SJCRH30 (cell line): ENCODE measurements around the gene CADM2. TPM values are rescaled to one million over a fixed set of nuclear protein-coding genes. Genes with fewer than 3 reads are reported as not detected.
A peak's percentile ranks its signal among the peaks of the same experiment; 100 is the strongest.

Experiments
- DNase-seq, 2 experiments: peaks; one replicate each; pipeline ENCODE4 v3.0.0-alpha.2; 2015 to 2020
- H3K27ac ChIP-seq: fragments of 250-450 bp; sonication (Bioruptor Pico); 2 replicates; pipeline ENCODE4 v1.5.1; 2020; ENCODE audit warnings: mild to moderate bottlenecking, moderate library complexity
- H3K27me3 ChIP-seq: fragments of 250-450 bp; sonication (Bioruptor Pico); 2 replicates; pipeline ENCODE4 v1.5.1; 2020; ENCODE audit warnings: mild to moderate bottlenecking, moderate library complexity
- H3K36me3 ChIP-seq: fragments of 250-450 bp; sonication (Bioruptor Pico); 2 replicates; pipeline ENCODE4 v1.5.1; 2020; ENCODE audit warnings: mild to moderate bottlenecking, moderate library complexity
- H3K4me1 ChIP-seq: fragments of 250-450 bp; sonication (Bioruptor Pico); 2 replicates; pipeline ENCODE4 v1.5.1; 2020; ENCODE audit warnings: mild to moderate bottlenecking, moderate library complexity
- H3K4me3 ChIP-seq: fragments of 250-450 bp; sonication (Bioruptor Pico); 2 replicates; pipeline ENCODE4 v1.5.1; 2020; ENCODE audit warnings: mild to moderate bottlenecking, moderate library complexity
- H3K9me3 ChIP-seq: fragments of 250-450 bp; sonication (Bioruptor Pico); replicated peaks from 2 replicates; pipeline ENCODE4 v1.5.1; 2020; ENCODE audit warnings: mild to moderate bottlenecking, moderate library complexity
- total RNA-seq: library from RNA; depleted of rRNA; stranded (reverse); fragments of >200 nt; shearing (Covaris generic); gene quantifications from 2 replicates; pipeline ENCODE4 v1.2.3, GENCODE V29; 2014

The CADM2 gene
- total RNA-seq, 1 experiment from 2014 or later, result 20.8 TPM

DNA sequence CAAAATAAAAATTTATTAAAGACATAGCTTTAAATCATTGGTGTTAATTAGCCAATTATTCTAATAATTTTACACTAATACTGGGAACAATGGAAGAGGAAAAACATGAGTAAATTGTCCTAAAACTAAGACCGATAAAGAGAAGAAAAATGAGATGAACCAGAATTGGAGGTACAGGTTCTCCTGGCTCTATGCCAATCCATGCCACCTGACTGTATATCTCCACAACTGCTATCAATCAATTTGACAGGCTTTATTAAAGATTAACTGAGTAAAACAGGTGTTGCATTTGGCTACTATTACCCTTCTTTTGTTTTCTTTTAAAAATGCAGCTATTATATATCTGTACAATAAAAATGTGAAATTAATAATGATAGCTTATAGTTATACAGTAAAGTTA is 850.0 kb downstream of the CADM2 start:
- DNase-seq, result peak in 1 of 2 experiments; percentile 2
- no peaks in the 10 kb centered on the region for H3K9me3 ChIP-seq
- H3K4me1 ChIP-seq, result no peaks in the 10 kb centered on the region
- no peaks in the 10 kb centered on the region for H3K36me3 ChIP-seq
- H3K4me3 ChIP-seq, result no peak overlapping the region
- H3K27ac ChIP-seq, result no peak overlapping the region
- no peaks in the 10 kb centered on the region for H3K27me3 ChIP-seq

DNA sequence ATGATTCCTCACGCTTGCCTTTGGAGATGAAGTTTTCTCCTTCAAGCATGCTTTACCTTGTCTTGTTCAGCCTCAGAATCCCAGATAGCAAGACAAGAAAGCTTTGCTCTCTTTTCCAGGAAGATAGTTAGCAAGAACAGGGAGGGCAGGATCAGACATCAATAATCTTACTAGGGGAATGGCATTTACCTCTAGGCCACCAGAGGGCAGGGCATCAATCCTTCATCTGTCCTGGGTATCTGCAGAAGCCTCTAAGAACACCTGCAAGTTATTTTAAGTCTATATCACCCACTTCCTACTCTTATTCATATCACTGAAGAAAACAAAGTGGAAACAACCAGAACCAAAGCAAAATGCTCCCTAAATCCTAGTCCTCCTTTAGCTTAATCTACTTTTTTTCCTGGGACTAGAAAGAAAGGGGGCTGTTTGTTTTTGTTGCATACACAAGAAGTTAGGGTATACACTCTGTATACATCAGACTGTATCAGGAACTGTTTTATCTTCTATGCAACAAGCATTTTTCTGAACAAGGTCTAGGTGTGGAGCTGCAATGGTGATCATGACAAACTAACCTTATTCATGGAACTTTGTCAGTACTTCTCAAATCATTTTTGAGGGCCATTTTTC is 862.5 kb downstream of the CADM2 start:
- no peaks in the 10 kb centered on the region for H3K9me3 ChIP-seq
- DNase-seq, result peak; percentile 21 to 70
- no peaks in the 10 kb centered on the region for H3K27me3 ChIP-seq
- H3K4me1 ChIP-seq, result 0 out of 2 replicates have a peak, but pooled peaks cover 8% of the 10 kb centered on the region
- H3K27ac ChIP-seq, result no peak overlapping the region
- no peak overlapping the region for H3K4me3 ChIP-seq
- no peaks in the 10 kb centered on the region for H3K36me3 ChIP-seq

DNA sequence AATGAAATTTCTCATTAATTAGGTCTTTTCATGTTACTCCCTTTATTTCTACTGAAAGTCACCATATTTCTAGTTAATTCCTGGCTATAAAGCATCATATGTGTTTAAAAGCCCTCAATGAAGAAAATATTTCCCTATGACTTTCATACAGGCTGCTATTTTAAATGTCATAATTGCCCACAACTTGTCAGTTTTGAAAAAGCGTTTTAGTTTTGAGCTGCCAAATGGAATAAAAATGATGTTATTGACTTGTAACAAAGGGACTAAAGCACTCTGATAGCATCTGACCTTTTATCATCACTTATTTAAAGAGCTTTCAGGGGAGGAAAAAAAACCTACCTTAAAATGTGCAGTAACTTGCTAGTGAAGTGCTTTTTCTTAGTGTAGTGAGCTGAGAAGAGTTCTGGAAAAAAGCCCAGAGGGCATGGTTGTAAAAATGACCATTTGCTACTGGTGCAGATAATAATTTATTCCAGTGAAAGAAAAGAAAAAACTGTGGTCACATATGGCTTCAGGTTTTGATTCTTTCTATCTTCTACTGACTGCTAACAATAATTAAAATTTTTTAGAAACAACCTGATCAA is 877.2 kb downstream of the CADM2 start:
- H3K9me3 ChIP-seq, result no peaks in the 10 kb centered on the region
- H3K4me1 ChIP-seq, result peaks cover 12% of the 10 kb centered on the region
- H3K27me3 ChIP-seq, result no peaks in the 10 kb centered on the region
- H3K4me3 ChIP-seq, result no peak overlapping the region
- H3K27ac ChIP-seq, result no peak overlapping the region
- no peak for DNase-seq
- no peaks in the 10 kb centered on the region for H3K36me3 ChIP-seq

DNA sequence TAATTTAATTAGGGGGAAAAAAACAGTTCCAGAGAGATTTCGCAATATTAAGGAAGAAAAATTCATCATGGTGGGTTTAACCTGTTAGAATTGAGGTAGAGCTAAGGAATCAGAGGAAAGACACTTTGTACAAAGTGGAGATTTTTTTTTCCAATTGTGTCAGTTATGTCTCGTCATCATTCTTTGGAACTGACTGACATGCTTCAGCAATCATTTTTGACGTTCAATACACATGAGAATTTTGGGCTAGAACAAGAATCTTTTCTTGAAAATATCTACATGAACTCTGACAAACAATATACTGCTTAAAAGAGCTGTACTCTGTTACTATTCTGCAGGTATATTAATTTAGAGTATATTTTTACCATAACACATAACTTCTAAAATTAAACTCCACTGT is 878.6 kb downstream of the CADM2 start:
- DNase-seq, result no peak
- Histone ChIP-seq H3K36me3 (no peaks in the 10 kb centered on the region), H3K27ac (no peak overlapping the region), H3K9me3 (no peaks in the 10 kb centered on the region), H3K4me3 (no peak overlapping the region), H3K4me1 (peaks cover 24% of the 10 kb centered on the region), H3K27me3 (no peaks in the 10 kb centered on the region)

DNA sequence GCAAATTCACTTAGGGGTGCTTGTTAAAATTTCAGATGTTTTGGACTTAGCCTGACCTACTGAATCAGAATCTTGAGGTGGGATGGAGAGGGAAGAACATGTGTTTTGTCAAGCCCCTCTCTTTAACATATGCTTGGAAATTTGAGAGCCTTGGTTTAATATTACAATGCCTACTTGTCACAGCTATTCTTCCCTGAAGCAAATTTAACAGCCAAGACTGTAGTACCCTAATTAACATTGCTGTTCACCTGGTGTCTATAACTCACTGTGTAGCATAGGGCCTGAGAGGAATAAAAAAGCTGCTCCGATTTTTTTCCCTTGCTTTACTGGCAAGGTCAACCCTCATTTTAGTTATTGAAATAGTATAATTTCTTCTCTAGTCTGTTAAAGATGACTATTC is 880.1 kb downstream of the CADM2 start:
- peak; percentile 2 to 78 for DNase-seq

DNA sequence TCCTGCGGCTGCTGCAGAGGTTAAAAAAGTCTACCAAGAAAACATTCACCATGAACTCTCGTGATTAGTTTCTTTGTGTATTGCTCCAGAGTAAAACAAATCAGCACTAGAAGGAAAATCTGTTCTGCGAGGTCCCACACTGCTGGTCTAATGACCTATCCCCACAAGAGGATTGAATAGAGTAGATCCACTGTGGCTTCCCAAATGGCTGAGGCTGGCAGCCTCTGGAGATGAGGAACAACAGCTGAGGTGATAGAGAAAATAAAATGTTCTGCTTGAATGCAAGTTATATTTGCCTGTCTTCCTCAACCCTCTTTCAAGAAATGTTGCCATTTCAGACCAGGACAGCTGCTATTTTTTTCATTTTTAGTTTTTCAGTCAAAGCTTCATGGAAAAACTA is 883.3 kb downstream of the CADM2 start:
- H3K4me3 ChIP-seq, result no peak overlapping the region
- no peaks in the 10 kb centered on the region for H3K9me3 ChIP-seq
- H3K27me3 ChIP-seq, result no peaks in the 10 kb centered on the region
- DNase-seq, result peak; percentile 62 to 84
- H3K4me1 ChIP-seq, result peaks cover 29% of the 10 kb centered on the region
- H3K36me3 ChIP-seq, result no peaks in the 10 kb centered on the region
- H3K27ac ChIP-seq, result peak overlapping the region; percentile 59

More for the DNA sequence above, 880.1 kb downstream of the CADM2 start:
- H3K27ac ChIP-seq, result no peak overlapping the region
- H3K36me3 ChIP-seq, result no peaks in the 10 kb centered on the region
- no peak overlapping the region for H3K4me3 ChIP-seq
- no peaks in the 10 kb centered on the region for H3K27me3 ChIP-seq
- H3K4me1 ChIP-seq, result peaks cover 29% of the 10 kb centered on the region
- H3K9me3 ChIP-seq, result no peaks in the 10 kb centered on the region

DNA sequence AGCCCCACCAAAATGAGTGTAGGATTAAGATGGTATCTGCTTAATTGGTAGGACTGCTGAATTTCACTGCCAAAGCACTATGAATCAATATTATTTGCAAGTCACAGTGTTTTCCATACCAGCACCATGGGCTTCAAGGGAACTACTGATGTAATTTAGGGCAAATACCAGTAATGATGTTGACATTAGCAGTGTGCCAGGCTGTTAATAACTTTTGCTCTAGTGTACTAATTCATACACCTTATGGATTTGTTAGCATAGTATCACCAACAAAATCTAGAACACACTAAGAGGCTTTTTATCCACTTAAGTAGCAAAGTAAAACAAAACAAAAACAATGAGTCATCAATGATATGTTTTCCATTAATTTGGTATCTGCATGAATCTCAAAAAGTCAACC is 888.2 kb downstream of the CADM2 start:
- Histone ChIP-seq H3K4me1 (peaks cover 10% of the 10 kb centered on the region), H3K4me3 (no peak overlapping the region), H3K36me3 (no peaks in the 10 kb centered on the region), H3K27me3 (no peaks in the 10 kb centered on the region), H3K9me3 (no peaks in the 10 kb centered on the region), H3K27ac (no peak overlapping the region)
- no peak for DNase-seq

DNA sequence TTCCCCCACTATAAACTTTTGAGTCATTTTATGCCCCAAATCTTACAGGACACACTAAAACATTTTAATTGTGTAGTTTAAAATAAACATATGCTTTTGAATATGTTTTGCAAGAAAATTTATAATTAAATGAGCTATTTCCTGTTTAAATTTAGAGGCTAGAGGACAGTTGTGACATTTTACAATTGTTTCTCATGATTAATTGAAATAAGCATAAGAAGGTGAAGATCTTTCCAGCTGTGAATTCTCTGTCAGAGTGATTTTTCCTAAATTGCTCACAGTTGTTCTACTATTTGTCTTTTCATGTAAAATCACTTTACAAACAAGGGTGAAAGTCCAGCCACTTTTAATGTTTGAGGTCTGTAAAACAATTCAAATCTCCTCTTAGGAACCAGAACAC is 892.3 kb downstream of the CADM2 start:
- no peak for DNase-seq
- no peak overlapping the region for H3K4me3 ChIP-seq
- no peak overlapping the region for H3K27ac ChIP-seq
- H3K36me3 ChIP-seq, result no peaks in the 10 kb centered on the region
- H3K27me3 ChIP-seq, result no peaks in the 10 kb centered on the region
- no peaks in the 10 kb centered on the region for H3K4me1 ChIP-seq
- H3K9me3 ChIP-seq, result no peaks in the 10 kb centered on the region

DNA sequence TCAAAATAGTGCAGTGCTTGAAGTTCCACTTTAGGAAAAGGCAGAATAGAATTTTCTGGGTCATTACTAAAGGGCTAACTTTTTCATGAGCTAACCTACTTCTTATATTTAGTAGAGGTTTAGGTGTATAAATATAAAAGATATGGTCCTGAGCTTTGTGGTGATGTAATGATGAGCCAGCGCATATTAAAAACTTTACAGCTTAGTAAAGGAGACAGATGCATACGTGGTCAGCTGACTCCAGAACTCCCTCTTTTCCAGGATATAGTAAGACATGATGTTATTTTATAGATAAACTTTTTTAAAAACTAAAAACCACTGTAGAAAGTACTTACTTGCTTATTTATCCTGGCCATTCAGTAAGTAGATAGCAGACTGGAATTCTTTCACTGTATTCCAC is 895.0 kb downstream of the CADM2 start:
- Histone ChIP-seq H3K27me3 (no peaks in the 10 kb centered on the region), H3K36me3 (no peaks in the 10 kb centered on the region), H3K4me3 (no peak overlapping the region), H3K4me1 (no peaks in the 10 kb centered on the region), H3K9me3 (no peaks in the 10 kb centered on the region), H3K27ac (no peak overlapping the region)
- no peak for DNase-seq

DNA sequence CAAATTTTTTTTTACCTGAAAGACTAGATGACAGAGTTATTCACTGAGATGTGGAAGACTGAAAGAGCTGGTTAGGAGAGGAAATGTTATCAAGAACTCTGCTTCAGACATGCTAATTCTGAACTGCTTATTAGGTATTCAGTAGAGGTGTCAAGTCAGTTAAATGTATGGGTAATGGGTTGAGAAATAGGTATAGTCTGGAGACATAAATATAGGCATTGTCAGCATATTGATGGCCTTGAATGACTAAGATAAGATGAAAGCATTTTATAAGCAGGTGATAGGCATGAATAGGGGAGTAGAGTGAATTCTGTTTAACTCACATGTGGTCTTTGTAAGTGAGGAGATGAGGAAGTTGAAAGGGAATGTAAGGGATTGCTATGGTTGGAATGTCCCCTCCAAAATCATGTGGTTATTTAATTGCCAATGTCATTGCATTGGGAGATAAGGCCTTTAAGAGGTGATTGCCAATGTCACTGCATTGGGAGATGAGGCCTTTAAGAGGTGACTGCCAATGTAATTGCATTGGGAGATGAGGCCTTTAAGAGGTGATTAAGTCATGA is 904.2 kb downstream of the CADM2 start:
- no peaks in the 10 kb centered on the region for H3K4me1 ChIP-seq
- no peaks in the 10 kb centered on the region for H3K27me3 ChIP-seq
- no peaks in the 10 kb centered on the region for H3K9me3 ChIP-seq
- no peak overlapping the region for H3K4me3 ChIP-seq
- H3K27ac ChIP-seq, result no peak overlapping the region
- H3K36me3 ChIP-seq, result no peaks in the 10 kb centered on the region
- DNase-seq, result no peak

DNA sequence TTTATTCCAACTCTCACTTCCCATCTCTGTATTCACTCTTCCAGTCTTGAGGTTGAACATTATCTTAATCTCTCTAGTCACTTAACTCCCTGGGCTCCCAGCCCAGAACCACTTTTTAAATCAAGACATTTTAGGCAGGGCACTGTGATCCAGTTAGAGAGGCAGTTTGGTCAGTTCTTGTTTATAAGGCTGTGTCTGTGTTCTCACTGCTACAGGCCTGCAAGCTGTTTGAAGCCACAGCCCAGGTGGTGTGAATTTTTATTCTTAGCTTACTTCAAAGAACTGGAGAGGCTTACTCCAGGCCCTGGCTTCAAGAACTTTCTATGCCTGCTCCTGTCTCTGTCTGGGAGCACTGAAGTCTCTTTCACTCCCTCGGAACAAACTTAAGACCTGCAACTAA is 906.1 kb downstream of the CADM2 start:
- H3K4me3 ChIP-seq, result no peak overlapping the region
- no peaks in the 10 kb centered on the region for H3K9me3 ChIP-seq
- no peak overlapping the region for H3K27ac ChIP-seq
- H3K36me3 ChIP-seq, result no peaks in the 10 kb centered on the region
- H3K4me1 ChIP-seq, result no peaks in the 10 kb centered on the region
- no peak for DNase-seq
- H3K27me3 ChIP-seq, result no peaks in the 10 kb centered on the region

DNA sequence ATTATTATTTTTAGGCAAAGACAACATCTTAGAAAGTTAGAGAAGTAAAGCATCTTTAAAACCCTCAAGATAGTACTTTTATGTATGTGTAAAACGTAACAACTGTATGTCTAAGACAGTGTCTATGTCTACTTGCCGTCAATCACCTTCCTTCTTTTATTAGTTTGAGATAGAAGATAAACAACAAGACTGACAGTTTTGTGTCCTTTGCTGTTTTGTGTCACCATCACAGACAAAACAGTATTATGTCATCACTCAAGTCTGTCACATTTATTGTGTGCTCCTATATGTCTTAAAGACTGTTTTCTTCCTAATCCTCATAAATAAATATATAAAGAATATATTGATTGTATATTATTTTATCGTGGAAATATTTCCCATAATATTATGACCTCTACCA is 908.3 kb downstream of the CADM2 start:
- Histone ChIP-seq H3K27ac (no peak overlapping the region), H3K36me3 (no peaks in the 10 kb centered on the region), H3K9me3 (no peaks in the 10 kb centered on the region), H3K27me3 (no peaks in the 10 kb centered on the region), H3K4me3 (no peak overlapping the region), H3K4me1 (no peaks in the 10 kb centered on the region)
- DNase-seq, result no peak

DNA sequence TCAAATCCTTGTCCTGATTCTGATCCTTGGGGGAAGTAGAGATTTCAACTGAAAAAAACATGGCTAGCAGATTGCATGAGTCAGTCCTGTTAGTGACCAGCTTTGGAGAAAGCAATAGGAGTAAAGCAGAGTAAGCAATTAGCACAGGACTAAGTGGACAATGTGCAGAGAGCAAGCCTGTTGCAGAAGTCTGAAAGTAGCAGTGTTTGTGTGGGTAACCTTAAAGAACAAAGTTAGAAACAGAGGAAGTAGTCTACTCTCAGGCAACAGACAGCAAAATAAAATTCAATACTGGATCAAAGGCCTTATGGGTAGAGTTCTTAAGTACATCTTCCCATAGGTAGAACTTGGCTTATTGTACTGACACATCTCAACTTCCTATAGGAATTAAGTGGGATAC is 916.8 kb downstream of the CADM2 start:
- Histone ChIP-seq H3K4me1 (no peaks in the 10 kb centered on the region), H3K4me3 (no peak overlapping the region), H3K27me3 (no peaks in the 10 kb centered on the region), H3K27ac (no peak overlapping the region), H3K9me3 (no peaks in the 10 kb centered on the region; the same call in 1 of the 2 replicates), H3K36me3 (no peaks in the 10 kb centered on the region)
- no peak for DNase-seq

DNA sequence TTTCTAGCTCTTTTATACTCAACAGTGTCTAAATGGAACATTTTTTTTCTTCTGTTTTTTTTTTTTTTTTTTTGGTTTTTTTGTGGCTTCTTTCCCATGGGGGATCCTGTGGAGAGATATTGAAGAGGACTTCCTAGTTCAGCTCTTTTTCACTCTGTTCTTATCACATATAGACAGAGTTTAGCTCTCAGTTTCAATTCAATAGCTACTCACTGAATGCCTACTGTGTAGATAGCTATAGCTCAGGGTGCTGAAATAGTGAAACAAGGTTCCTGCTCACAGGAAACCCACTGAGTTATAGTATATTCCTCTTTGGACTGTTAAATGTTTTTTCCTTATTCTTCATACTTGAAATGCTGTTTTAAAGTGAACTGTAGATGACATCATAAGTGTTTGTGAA is 918.8 kb downstream of the CADM2 start:
- Histone ChIP-seq H3K27ac (no peak overlapping the region), H3K9me3 (no peaks in the 10 kb centered on the region; the same call in 1 of the 2 replicates), H3K36me3 (no peaks in the 10 kb centered on the region), H3K4me1 (no peaks in the 10 kb centered on the region), H3K27me3 (no peaks in the 10 kb centered on the region), H3K4me3 (no peak overlapping the region)
- no peak for DNase-seq

DNA sequence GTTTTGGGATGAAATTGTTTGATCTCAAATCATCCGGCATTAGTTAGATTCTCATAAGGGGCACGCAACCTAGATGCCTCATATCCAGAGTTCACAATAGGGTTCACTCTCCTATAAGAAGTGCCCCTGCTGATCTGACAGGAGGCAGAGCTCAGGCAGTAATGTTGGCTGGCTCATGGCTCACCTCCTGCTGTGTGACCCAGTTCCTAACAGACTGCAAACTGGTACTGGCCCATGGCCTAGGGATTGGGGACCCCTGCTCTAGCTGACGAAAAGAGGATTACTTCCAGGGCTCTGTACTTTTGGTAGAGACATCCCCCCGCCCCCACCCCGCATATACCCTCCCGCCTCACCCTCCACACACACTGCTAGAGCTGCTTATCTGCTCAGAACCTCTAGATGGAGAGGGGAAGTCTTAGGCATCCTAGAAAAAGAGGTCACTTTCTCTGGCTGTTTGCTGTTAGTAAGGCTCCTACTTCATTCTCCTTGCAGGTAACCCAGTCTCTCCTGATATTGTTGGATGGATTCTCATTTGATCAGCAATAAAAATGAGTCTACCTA is 923.1 kb downstream of the CADM2 start:
- Histone ChIP-seq H3K4me1 (no peaks in the 10 kb centered on the region), H3K27ac (no peak overlapping the region), H3K9me3 (no peaks in the 10 kb centered on the region; the same call in 1 of the 2 replicates), H3K36me3 (no peaks in the 10 kb centered on the region), H3K4me3 (no peak overlapping the region), H3K27me3 (no peaks in the 10 kb centered on the region)
- no peak for DNase-seq
